Astrocyte (in vitro differentiated cells and primary cell): ENCODE results near the gene MLXIPL. TPM values are rescaled to one million over a fixed set of nuclear protein-coding genes. Genes with fewer than 3 reads are reported as not detected.
A peak's percentile ranks its signal among the peaks of the same experiment; 100 is the strongest.
"Not testable (repeated sequence)": the region's sequence is repeated elsewhere in the genome, so short reads cannot be mapped to it uniquely, and the experiment has no call there.

Source experiments
- DNase-seq: peaks from one replicate; pipeline ENCODE4 v3.0.0-alpha.2; 2010; ENCODE audit warnings: low read depth
- FAIRE-seq: peaks from 2 replicates; lab custom pipeline; 2011; peaks lifted over from hg19 to GRCh38; lab: Jason Lieb, UNC
- H2AFZ ChIP-seq: 2 replicates; pipeline ENCODE4 v1.6.0; 2012; ENCODE audit warnings: low read depth, low read length, inconsistent platforms
- H3K27ac ChIP-seq: 2 replicates; pipeline ENCODE4 v1.5.1; 2011; ENCODE audit warnings: low read depth, low read length, inconsistent platforms
- H3K27me3 ChIP-seq: 2 replicates; pipeline ENCODE4 v1.6.0; 2011; ENCODE audit warnings: low read length, inconsistent platforms; ENCODE audit not compliant: insufficient read depth
- H3K36me3 ChIP-seq: 2 replicates; pipeline ENCODE4 v1.5.1; 2011; ENCODE audit warnings: low read length, inconsistent platforms; ENCODE audit not compliant: insufficient read depth
- H3K4me1 ChIP-seq: 2 replicates; pipeline ENCODE4 v1.5.1; 2011; ENCODE audit warnings: low read length, inconsistent platforms; ENCODE audit not compliant: insufficient read depth
- H3K4me2 ChIP-seq: 2 replicates; pipeline ENCODE4 v1.6.0; 2012; ENCODE audit warnings: low read length, inconsistent platforms
- H3K4me3 ChIP-seq: 2 replicates; pipeline ENCODE4 v1.5.1; 2011; ENCODE audit warnings: low read depth, mild to moderate bottlenecking, low read length, inconsistent platforms; ENCODE audit not compliant: insufficient read depth
- H3K79me2 ChIP-seq: 2 replicates; pipeline ENCODE4 v1.6.0; 2012; ENCODE audit warnings: mild to moderate bottlenecking, low read length, inconsistent platforms; ENCODE audit not compliant: insufficient read depth
- H3K9ac ChIP-seq: 2 replicates; pipeline ENCODE4 v1.6.0; 2012; ENCODE audit warnings: mild to moderate bottlenecking, low read length, inconsistent platforms
- H3K9me3 ChIP-seq: 2 replicates; pipeline ENCODE4 v1.5.1; 2012; ENCODE audit warnings: low read depth, mild to moderate bottlenecking, low read length, inconsistent platforms; ENCODE audit not compliant: insufficient read depth
- H4K20me1 ChIP-seq: 2 replicates; pipeline ENCODE4 v1.6.0; 2012; ENCODE audit warnings: low read length, inconsistent platforms; ENCODE audit not compliant: insufficient read depth
- H3K27ac Mint-ChIP-seq: one replicate; pipeline ENCODE4 v1.8.0; 2021; ENCODE audit warnings: mild to moderate bottlenecking, mixed read lengths; ENCODE audit not compliant: unreplicated experiment
- H3K27me3 Mint-ChIP-seq: one replicate; pipeline ENCODE4 v1.8.0; 2021; ENCODE audit warnings: low read depth, mixed read lengths; ENCODE audit not compliant: unreplicated experiment
- H3K36me3 Mint-ChIP-seq: one replicate; pipeline ENCODE4 v1.8.0; 2021; ENCODE audit warnings: low read depth, mixed read lengths; ENCODE audit not compliant: unreplicated experiment
- H3K4me1 Mint-ChIP-seq: one replicate; pipeline ENCODE4 v1.8.0; 2021; ENCODE audit warnings: low read depth, mixed read lengths; ENCODE audit not compliant: unreplicated experiment
- H3K4me3 Mint-ChIP-seq: one replicate; pipeline ENCODE4 v1.8.0; 2021; ENCODE audit warnings: mild to moderate bottlenecking, moderate library complexity, mixed read lengths; ENCODE audit not compliant: unreplicated experiment
- H3K9me3 Mint-ChIP-seq: one replicate; pipeline ENCODE4 v1.8.0; 2021; ENCODE audit warnings: mild to moderate bottlenecking, mixed read lengths; ENCODE audit not compliant: unreplicated experiment
- EZH2 ChIP-seq: IDR thresholded peaks from 2 replicates; pipeline ENCODE4 v1.6.1; 2012; ENCODE audit warnings: mild to moderate bottlenecking, low read length, inconsistent platforms; ENCODE audit not compliant: insufficient read depth
- total RNA-seq: library from RNA; stranded (reverse); gene quantifications from 2 replicates; pipeline ENCODE4 v1.2.1, GENCODE V29; 2021
- TF ChIP-seq, protein P1 (sequence below): IDR thresholded peaks from 2 replicates; pipeline ENCODE4 v1.5.1; 2011; ENCODE audit warnings: low read depth, mild to moderate bottlenecking, inconsistent platforms, low read length, moderate library complexity; ENCODE audit not compliant: insufficient read depth

The MLXIPL gene
- total RNA-seq, 1 donor from 2014 or later = 0.41 TPM

DNA sequence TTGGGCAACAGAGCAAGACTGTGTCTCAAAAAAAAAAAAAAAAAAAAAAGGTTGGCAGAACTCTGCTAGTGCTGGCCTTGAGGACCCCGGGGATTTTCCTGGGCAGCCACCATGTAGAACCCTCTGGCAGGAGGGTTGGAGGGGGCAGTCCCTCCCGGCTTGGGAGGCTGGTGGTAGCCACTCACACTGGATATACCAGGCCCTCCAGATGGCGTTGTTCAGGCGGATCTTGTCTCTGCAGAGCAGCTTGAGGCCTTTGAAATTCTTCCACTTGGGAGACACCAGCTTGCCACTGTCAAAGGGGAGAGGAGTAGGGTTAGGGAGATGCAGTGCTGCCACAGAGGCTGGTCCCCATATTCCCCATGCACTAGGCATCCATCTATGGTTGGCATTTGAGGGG, 8.4 kb downstream of the MLXIPL start:
- no peaks in the 10 kb centered on the region for H3K36me3 Mint-ChIP-seq
- no peak overlapping the region for H3K4me3 ChIP-seq
- H3K36me3 ChIP-seq = no peaks in the 10 kb centered on the region
- no peaks in the 10 kb centered on the region for H3K4me1 Mint-ChIP-seq
- no peaks in the 10 kb centered on the region for H3K79me2 ChIP-seq
- H3K27ac Mint-ChIP-seq = no peak overlapping the region
- H3K4me2 ChIP-seq = no peak overlapping the region
- no peak overlapping the region for H3K4me3 Mint-ChIP-seq
- H3K27ac ChIP-seq = no peak overlapping the region
- peaks cover 25% of the 10 kb centered on the region for H3K27me3 Mint-ChIP-seq
- H4K20me1 ChIP-seq = no peaks in the 10 kb centered on the region
- H3K9me3 Mint-ChIP-seq = no peaks in the 10 kb centered on the region
- peaks cover 3% of the 10 kb centered on the region for H3K4me1 ChIP-seq
- no peak overlapping the region for H2AFZ ChIP-seq
- DNase-seq (no peak), FAIRE-seq (no peak)
- TF ChIP-seq EZH2 = no peak
- TF ChIP-seq, protein P1, sequence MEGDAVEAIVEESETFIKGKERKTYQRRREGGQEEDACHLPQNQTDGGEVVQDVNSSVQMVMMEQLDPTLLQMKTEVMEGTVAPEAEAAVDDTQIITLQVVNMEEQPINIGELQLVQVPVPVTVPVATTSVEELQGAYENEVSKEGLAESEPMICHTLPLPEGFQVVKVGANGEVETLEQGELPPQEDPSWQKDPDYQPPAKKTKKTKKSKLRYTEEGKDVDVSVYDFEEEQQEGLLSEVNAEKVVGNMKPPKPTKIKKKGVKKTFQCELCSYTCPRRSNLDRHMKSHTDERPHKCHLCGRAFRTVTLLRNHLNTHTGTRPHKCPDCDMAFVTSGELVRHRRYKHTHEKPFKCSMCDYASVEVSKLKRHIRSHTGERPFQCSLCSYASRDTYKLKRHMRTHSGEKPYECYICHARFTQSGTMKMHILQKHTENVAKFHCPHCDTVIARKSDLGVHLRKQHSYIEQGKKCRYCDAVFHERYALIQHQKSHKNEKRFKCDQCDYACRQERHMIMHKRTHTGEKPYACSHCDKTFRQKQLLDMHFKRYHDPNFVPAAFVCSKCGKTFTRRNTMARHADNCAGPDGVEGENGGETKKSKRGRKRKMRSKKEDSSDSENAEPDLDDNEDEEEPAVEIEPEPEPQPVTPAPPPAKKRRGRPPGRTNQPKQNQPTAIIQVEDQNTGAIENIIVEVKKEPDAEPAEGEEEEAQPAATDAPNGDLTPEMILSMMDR = no peak
- no peak overlapping the region for H3K9ac ChIP-seq
- H3K27me3 ChIP-seq = peaks cover 7% of the 10 kb centered on the region
- H3K9me3 ChIP-seq = no peaks in the 10 kb centered on the region

GRCh38 chr7:73614937-73615336, 9.4 kb downstream of the MLXIPL start:
- not testable (repeated sequence) for H3K9me3 Mint-ChIP-seq, H4K20me1 ChIP-seq, H3K4me3 ChIP-seq, H3K79me2 ChIP-seq, H3K27ac ChIP-seq, H3K4me1 ChIP-seq, H3K9me3 ChIP-seq, H3K4me3 Mint-ChIP-seq, H3K4me2 ChIP-seq, H3K9ac ChIP-seq, H3K27me3 ChIP-seq, H3K27ac Mint-ChIP-seq, H2AFZ ChIP-seq, FAIRE-seq, H3K36me3 ChIP-seq, H3K4me1 Mint-ChIP-seq, DNase-seq, H3K36me3 Mint-ChIP-seq
- peaks cover 29% of the 10 kb centered on the region for H3K27me3 Mint-ChIP-seq

DNA sequence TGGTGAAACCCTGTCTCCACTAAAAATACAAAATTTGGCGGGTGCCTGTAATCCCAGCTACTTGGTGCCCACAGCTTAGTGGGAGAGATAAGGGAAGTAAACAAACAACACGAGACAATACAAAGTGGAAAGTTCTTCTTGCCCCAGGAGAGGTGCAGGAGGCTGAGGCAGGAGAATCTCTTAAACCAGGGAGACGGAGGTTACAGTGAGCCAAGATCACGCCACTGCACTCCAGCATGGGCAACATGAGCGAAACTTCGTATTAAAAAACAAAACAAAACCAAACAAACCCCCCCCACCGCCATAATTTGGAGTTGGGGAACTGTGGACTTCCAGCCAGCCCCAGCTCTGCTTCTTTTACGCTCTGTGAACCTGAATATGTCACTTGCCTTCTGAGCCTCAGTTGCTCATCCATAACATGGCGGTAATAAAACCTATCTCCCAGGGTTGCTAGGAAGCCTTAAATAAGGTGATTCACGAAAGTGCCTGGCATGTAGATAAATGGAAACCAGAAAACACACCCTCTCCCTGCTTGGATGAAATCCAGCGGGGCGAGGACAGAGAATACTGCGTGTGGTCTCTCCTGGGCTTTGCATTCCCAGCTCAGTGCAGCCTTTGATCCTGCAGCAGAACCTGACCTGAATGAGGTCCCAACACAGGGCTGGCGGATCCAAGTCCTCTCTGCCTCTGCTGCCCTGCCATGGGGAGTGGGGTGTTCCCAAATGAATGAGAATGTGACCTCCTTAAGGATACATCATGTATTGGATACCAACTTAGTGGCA, 10.2 kb downstream of the MLXIPL start:
- no peaks in the 10 kb centered on the region for H3K79me2 ChIP-seq
- H3K27me3 Mint-ChIP-seq = peaks cover 30% of the 10 kb centered on the region
- H3K27me3 ChIP-seq = peaks cover 7% of the 10 kb centered on the region
- no peak for FAIRE-seq
- peaks cover 2% of the 10 kb centered on the region for H3K9me3 Mint-ChIP-seq
- no peaks in the 10 kb centered on the region for H3K36me3 ChIP-seq
- TF ChIP-seq, protein P1 = no peak
- no peak for TF ChIP-seq EZH2
- no peaks in the 10 kb centered on the region for H4K20me1 ChIP-seq
- no peak overlapping the region for H3K4me2 ChIP-seq
- DNase-seq = peak; percentile 21
- H3K4me1 Mint-ChIP-seq = no peaks in the 10 kb centered on the region
- H3K4me1 ChIP-seq = peaks cover 3% of the 10 kb centered on the region
- no peak overlapping the region for H3K27ac Mint-ChIP-seq
- H3K27ac ChIP-seq = no peak overlapping the region
- no peak overlapping the region for H3K9ac ChIP-seq
- no peak overlapping the region for H2AFZ ChIP-seq
- no peak overlapping the region for H3K4me3 Mint-ChIP-seq
- H3K9me3 ChIP-seq = no peaks in the 10 kb centered on the region
- H3K4me3 ChIP-seq = no peak overlapping the region
- no peaks in the 10 kb centered on the region for H3K36me3 Mint-ChIP-seq
